ENCODE data around the gene EFNB3. TPM values are rescaled to one million over a fixed set of nuclear protein-coding genes. Genes with fewer than 3 reads are reported as not detected.

Gene EFNB3
- polyA plus RNA-seq, 1 donor from 2014 or later, result 36.4 TPM

DNA sequence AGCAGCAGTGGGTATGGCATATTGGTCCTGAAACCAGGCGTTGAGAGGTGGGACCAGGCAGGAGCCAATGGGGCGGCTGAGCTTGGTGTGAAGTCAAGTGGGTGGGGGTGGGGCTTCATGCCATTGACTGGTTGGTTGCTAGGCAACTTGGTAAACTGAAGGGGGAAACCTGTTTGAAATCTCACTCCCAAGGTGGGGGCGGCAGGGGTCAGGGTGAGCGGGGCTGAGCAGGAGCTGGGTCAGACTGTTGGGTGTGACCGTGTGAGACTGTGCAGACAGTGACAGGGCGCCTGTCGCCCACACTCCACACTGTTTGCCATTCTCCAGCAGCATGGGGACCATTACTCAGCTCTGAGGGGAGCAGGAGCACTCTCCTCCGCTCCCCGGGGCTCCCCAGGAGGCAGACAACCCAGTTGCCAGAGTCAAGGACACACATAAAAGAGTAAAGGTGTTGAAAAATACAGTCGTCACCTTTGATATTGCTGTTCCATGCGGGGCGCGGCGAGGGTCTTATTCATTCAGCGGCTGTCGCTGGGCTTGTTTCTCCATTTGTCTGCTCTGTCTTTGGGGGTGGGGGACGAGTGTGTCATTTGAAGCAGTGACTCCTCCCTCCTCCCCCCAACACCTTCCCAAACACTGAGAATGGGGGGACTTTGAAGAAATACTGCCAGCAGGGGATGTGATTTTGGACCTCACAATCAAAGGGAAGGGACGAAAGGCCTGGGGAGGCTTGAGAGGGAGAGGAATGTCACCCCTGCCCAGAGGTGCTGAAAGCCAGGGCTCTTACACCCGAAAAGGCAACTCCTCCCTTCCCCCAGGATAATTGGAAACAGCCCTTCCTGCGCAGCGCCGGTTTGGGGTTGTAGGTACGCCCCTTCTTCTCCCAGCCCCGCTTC is 1.2 kb upstream of the EFNB3 start:
- Histone ChIP-seq H3K36me3 (ENCODE audit: insufficient read depth, low read length) (no peaks in the 10 kb centered on the region), H3K27me3 (ENCODE audit: insufficient read depth, low read depth, low read length) (no peaks in the 10 kb centered on the region), H3K4me3 (ENCODE audit: low read length) (peak overlapping the region; percentile 98), H3K9me3 (ENCODE audit: low read length) (no peaks in the 10 kb centered on the region), H3K27ac (ENCODE audit: low read length) (peak overlapping the region; percentile 95), H4K20me1 (ENCODE audit: insufficient read depth) (peaks cover 3% of the 10 kb centered on the region), H3K79me2 (replicated peaks; ENCODE audit: insufficient read depth, low read length) (peaks cover 34% of the 10 kb centered on the region), H3F3A (ENCODE audit: insufficient read depth, low read length, poor library complexity, severe bottlenecking) (peaks cover 6% of the 10 kb centered on the region), H3K4me2 (ENCODE audit: low read length) (peak overlapping the region; percentile 90), H3K9me2 (ENCODE audit: insufficient read depth, low read length) (no peaks in the 10 kb centered on the region), H3K9ac (ENCODE audit: low read length) (peak overlapping the region; percentile 93), H2AFZ (ENCODE audit: low read depth, low read length) (peak overlapping the region; percentile 54)
- TF ChIP-seq RAD21 (conservative IDR thresholded peaks at IDR 0.05) (no peak), POLR2AphosphoS5 (IDR thresholded peaks at IDR 0.05) (peak; percentile 78), MXI1 (conservative IDR thresholded peaks at IDR 0.05; ENCODE audit: poor library complexity, severe bottlenecking) (peak; percentile 69), SMC3 (conservative IDR thresholded peaks at IDR 0.05; ENCODE audit: poor library complexity) (no peak), EP300 (conservative IDR thresholded peaks at IDR 0.05; ENCODE audit: poor library complexity, severe bottlenecking) (peak; percentile 71)

DNA sequence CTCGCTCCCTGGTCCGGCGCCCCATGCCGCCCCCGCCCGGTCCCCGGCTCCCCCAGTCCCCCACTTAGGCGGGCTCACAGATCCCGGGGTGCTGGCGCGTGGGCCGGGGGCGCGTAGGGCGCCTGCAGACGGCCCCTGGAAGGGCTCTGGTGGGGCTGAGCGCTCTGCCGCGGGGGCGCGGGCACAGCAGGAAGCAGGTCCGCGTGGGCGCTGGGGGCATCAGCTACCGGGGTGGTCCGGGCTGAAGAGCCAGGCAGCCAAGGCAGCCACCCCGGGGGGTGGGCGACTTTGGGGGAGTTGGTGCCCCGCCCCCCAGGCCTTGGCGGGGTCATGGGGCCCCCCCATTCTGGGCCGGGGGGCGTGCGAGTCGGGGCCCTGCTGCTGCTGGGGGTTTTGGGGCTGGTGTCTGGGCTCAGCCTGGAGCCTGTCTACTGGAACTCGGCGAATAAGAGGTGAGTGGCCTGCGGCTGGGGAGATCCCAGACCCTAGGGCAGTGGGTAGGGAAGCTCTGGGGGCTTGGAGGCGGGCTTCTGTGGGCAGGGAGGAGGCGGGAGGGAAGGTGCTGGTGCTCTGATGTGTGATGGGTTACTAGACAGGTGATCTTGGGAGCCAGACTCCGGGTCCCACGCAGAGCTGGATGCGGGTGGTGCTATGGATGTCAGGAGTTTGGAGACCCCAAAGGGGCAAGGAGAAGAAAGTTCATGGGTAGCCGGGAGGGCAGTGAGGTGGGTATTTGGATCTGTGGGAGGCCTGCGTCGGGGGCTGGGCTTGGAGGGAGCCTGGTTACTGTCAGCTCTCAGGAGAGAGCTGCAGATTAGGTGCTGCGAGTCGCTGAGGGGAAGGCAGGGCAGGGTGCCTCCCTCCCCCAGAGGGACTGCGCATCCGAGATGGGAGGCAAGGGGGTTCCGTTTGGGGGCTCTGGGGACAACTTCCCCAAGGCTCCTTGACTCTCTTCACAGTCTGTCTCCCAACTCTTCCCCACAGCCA is 560 bp downstream of the EFNB3 start:
- H3K4me2 ChIP-seq (ENCODE audit: low read length), result peak overlapping the region; percentile 97
- peaks cover 3% of the 10 kb centered on the region for H4K20me1 ChIP-seq (ENCODE audit: insufficient read depth)
- H3K27ac ChIP-seq (ENCODE audit: low read length), result peak overlapping the region; percentile 95
- no peaks in the 10 kb centered on the region for H3K9me2 ChIP-seq (ENCODE audit: insufficient read depth, low read length)
- H3K9ac ChIP-seq (ENCODE audit: low read length), result peak overlapping the region; percentile 93
- H3K4me3 ChIP-seq (ENCODE audit: low read length), result peak overlapping the region; percentile 98
- no peaks in the 10 kb centered on the region for H3K9me3 ChIP-seq (ENCODE audit: low read length)
- peaks cover 6% of the 10 kb centered on the region for H3F3A ChIP-seq (ENCODE audit: insufficient read depth, low read length, poor library complexity, severe bottlenecking)
- TF ChIP-seq, protein P1, sequence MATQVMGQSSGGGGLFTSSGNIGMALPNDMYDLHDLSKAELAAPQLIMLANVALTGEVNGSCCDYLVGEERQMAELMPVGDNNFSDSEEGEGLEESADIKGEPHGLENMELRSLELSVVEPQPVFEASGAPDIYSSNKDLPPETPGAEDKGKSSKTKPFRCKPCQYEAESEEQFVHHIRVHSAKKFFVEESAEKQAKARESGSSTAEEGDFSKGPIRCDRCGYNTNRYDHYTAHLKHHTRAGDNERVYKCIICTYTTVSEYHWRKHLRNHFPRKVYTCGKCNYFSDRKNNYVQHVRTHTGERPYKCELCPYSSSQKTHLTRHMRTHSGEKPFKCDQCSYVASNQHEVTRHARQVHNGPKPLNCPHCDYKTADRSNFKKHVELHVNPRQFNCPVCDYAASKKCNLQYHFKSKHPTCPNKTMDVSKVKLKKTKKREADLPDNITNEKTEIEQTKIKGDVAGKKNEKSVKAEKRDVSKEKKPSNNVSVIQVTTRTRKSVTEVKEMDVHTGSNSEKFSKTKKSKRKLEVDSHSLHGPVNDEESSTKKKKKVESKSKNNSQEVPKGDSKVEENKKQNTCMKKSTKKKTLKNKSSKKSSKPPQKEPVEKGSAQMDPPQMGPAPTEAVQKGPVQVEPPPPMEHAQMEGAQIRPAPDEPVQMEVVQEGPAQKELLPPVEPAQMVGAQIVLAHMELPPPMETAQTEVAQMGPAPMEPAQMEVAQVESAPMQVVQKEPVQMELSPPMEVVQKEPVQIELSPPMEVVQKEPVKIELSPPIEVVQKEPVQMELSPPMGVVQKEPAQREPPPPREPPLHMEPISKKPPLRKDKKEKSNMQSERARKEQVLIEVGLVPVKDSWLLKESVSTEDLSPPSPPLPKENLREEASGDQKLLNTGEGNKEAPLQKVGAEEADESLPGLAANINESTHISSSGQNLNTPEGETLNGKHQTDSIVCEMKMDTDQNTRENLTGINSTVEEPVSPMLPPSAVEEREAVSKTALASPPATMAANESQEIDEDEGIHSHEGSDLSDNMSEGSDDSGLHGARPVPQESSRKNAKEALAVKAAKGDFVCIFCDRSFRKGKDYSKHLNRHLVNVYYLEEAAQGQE (IDR thresholded peaks at IDR 0.05; ENCODE audit: borderline replicate concordance), result no peak
- TF ChIP-seq SMC3 (conservative IDR thresholded peaks at IDR 0.05; ENCODE audit: poor library complexity) (no peak), RAD21 (conservative IDR thresholded peaks at IDR 0.05) (no peak), TAF1 (IDR thresholded peaks at IDR 0.05; ENCODE audit: low read depth) (no peak), EZH2 (IDR thresholded peaks at IDR 0.05; ENCODE audit: borderline replicate concordance, insufficient read depth, low read length, poor library complexity, severe bottlenecking) (no peak), MXI1 (conservative IDR thresholded peaks at IDR 0.05; ENCODE audit: poor library complexity, severe bottlenecking) (peak; percentile 43), EP300 (conservative IDR thresholded peaks at IDR 0.05; ENCODE audit: poor library complexity, severe bottlenecking) (no peak)
- TF ChIP-seq, protein P2, sequence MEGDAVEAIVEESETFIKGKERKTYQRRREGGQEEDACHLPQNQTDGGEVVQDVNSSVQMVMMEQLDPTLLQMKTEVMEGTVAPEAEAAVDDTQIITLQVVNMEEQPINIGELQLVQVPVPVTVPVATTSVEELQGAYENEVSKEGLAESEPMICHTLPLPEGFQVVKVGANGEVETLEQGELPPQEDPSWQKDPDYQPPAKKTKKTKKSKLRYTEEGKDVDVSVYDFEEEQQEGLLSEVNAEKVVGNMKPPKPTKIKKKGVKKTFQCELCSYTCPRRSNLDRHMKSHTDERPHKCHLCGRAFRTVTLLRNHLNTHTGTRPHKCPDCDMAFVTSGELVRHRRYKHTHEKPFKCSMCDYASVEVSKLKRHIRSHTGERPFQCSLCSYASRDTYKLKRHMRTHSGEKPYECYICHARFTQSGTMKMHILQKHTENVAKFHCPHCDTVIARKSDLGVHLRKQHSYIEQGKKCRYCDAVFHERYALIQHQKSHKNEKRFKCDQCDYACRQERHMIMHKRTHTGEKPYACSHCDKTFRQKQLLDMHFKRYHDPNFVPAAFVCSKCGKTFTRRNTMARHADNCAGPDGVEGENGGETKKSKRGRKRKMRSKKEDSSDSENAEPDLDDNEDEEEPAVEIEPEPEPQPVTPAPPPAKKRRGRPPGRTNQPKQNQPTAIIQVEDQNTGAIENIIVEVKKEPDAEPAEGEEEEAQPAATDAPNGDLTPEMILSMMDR (IDR thresholded peaks at IDR 0.05; ENCODE audit: poor library complexity, severe bottlenecking), result no peak
- H3K27me3 ChIP-seq (ENCODE audit: insufficient read depth, low read depth, low read length), result no peaks in the 10 kb centered on the region
- H3K36me3 ChIP-seq (ENCODE audit: insufficient read depth, low read length), result no peaks in the 10 kb centered on the region
- H2AFZ ChIP-seq (ENCODE audit: low read depth, low read length), result peak overlapping the region; percentile 81
- peaks cover 37% of the 10 kb centered on the region for H3K79me2 ChIP-seq (replicated peaks; ENCODE audit: insufficient read depth, low read length)
